ENCODE measurements around the gene CDSN.
A peak's percentile ranks its signal among the peaks of the same experiment; 100 is the strongest.

CDSN gene

DNA sequence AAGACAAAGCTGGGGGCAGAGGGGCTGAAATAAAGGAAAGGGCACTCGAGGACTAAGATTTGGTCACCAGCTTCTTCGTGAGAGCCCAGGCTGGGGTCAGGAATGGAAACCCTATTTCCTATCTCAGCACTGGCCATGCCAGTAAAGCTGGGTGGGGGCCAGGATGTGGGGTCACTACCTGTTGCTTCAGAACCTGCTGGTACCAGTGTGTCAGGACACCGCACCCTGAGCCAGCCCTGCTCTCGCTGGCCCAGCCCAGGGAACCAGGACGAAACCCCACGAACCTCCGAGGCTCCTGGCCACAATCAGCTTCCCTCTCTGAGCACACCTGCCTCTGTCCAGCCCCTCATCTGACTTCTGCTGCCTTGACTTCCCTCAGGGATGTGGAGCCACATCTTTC lies 2.1 kb downstream of the CDSN start:
- Histone ChIP-seq H3K4me1 (ENCODE audit: control insufficient read depth in 1 of 2, insufficient read depth in 2 of 2, low read length in 2 of 2) (peaks cover 18 to 27% of the 10 kb centered on the region in 2 donors), H3K9ac (ENCODE audit: low read depth in 1 of 2, low read length in 2 of 2) (no peak overlapping the region), H3K27ac (ENCODE audit: low read depth, low read length) (no peak overlapping the region), H3K27me3 (ENCODE audit: control insufficient read depth in 1 of 2, insufficient read depth in 2 of 2, low read length in 2 of 2) (no peaks in the 10 kb centered on the region), H3K36me3 (ENCODE audit: control insufficient read depth in 1 of 2, insufficient read depth in 2 of 2, low read length in 2 of 2) (no peaks in the 10 kb centered on the region), H3K4me3 (ENCODE audit: low read depth in 1 of 2, low read length in 2 of 2) (no peak overlapping the region), H3K9me3 (ENCODE audit: control insufficient read depth in 1 of 2, low read length in 2 of 2) (no peaks in the 10 kb centered on the region)

DNA sequence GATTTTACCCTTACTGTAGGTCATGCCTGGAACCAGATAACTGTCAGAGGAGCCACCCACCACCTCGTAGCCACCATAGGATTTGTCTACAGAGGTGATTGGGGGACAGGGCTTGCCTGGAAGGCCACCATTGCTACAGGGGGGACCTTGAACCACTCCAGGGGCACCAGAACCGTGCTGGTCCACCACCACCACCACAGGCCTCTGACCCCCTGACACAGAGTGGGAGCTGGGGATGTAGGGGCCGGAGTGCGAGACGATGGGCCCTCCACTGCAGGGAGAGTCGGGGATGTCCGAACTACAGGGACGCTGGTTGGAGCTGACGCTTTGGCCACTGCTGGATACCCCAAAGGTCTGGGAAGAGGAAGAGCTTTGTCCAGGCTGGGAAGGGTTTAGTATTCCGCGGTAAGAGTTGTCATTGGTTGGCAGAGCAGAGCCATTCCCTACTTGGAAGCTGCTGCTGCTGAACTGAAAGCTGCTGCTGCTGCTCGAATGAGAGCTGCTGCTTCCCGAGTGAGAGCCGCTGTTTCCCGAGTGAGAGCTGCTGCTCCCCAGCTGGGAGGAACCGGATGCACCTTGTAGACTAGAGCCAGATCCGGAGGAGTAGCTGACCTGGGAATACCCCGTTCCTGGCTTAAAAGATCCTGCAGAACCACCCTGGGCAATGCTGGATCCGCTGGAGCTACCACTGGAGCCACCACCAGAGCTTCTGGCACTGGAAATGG lies 3.4 kb downstream of the CDSN start:
- H3K36me3 ChIP-seq (ENCODE audit: control insufficient read depth in 1 of 2, insufficient read depth in 2 of 2, low read length in 2 of 2): no peaks in the 10 kb centered on the region
- H3K27ac ChIP-seq (ENCODE audit: low read depth, low read length): no peak overlapping the region
- no peak overlapping the region for H3K9ac ChIP-seq (ENCODE audit: low read depth in 1 of 2, low read length in 2 of 2)
- no peaks in the 10 kb centered on the region for H3K9me3 ChIP-seq (ENCODE audit: control insufficient read depth in 1 of 2, low read length in 2 of 2)
- peaks cover 18 to 20% of the 10 kb centered on the region in 2 donors for H3K4me1 ChIP-seq (ENCODE audit: control insufficient read depth in 1 of 2, insufficient read depth in 2 of 2, low read length in 2 of 2)
- no peaks in the 10 kb centered on the region for H3K27me3 ChIP-seq (ENCODE audit: control insufficient read depth in 1 of 2, insufficient read depth in 2 of 2, low read length in 2 of 2)
- no peak overlapping the region for H3K4me3 ChIP-seq (ENCODE audit: low read depth in 1 of 2, low read length in 2 of 2)

DNA sequence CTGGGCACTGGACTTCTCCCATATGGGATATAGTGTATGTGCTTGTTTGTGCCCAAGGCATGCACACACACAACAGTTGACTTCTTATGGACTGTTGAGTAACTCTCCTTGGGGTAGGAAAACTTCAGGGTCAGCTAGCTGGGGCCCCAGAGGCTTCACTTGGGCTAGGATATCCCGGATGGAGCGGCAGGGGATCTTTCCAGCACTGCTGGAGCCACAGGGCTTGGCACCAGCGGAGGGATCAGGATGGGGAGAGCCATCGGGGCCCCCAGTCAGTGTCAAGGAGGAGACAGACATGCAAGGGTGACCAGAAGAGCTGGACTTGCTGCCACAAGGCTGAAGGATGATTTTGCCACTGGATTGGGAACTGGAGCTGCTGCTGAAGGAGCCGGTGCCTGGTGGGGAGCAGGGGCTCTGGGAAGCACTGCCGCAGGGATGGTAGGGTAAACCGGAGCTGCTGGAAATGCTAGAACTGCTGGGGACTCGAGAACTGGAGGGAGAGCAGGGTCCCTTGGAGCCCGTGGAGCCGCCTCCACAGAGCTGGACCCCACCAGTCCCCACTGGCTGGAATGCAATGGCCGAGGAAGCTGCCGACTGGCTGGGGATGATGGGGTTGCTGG lies 4.2 kb downstream of the CDSN start:
- Histone ChIP-seq H3K27ac (ENCODE audit: low read depth, low read length) (no peak overlapping the region), H3K9me3 (ENCODE audit: control insufficient read depth in 1 of 2, low read length in 2 of 2) (no peaks in the 10 kb centered on the region), H3K27me3 (ENCODE audit: control insufficient read depth in 1 of 2, insufficient read depth in 2 of 2, low read length in 2 of 2) (no peaks in the 10 kb centered on the region), H3K9ac (ENCODE audit: low read depth in 1 of 2, low read length in 2 of 2) (no peak overlapping the region), H3K36me3 (ENCODE audit: control insufficient read depth in 1 of 2, insufficient read depth in 2 of 2, low read length in 2 of 2) (no peaks in the 10 kb centered on the region), H3K4me3 (ENCODE audit: low read depth in 1 of 2, low read length in 2 of 2) (peak overlapping the region in 1 of 2 donors; percentile 67), H3K4me1 (ENCODE audit: control insufficient read depth in 1 of 2, insufficient read depth in 2 of 2, low read length in 2 of 2) (peaks cover 18% of the 10 kb centered on the region in 2 donors)

DNA sequence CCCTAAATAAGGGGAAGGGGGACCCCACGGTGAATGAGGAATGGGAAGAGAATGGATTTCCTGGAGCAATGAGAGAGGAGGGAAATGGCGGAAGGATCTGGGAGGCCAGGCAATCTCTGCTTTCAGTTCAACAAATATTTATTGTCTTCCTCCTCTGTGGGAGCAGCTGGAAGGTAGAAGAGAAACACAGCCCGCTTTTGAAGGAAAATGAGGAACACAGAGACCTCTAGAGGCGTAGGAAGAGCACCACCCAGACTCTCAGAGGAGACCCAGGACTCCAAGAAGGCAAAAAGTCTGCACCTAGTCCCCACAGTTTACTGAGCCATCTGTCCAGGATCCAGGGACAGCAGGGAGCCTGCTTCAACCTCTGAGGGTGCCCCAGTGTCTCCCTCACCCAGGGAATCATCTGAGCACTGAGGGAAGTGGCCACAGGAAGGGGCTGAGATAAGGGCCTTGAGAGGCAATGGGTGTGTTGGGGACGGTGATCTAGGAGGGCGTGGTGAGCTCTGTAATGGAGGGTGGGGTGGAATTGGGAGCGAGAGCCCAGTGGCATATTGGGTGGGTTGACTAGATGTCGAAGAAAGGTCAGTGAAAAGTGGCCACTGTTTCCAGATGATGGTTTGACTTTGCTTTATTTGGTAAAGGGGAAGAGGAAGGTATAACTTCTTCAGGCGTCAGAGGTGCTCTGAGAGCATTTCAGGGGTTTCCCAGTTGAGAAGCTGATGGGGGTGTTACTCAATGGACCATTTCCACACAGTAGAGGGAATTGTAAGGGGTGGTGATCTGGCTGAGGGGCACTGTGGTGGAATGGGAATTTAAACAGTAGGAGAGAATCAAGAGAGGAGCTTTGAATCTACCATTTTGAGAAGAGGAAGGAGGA lies 5.0 kb downstream of the CDSN start:
- Histone ChIP-seq H3K9ac (ENCODE audit: low read depth in 1 of 2, low read length in 2 of 2) (peak overlapping the region; percentile 40 to 63), H3K36me3 (ENCODE audit: control insufficient read depth in 1 of 2, insufficient read depth in 2 of 2, low read length in 2 of 2) (no peaks in the 10 kb centered on the region), H3K27ac (ENCODE audit: low read depth, low read length) (peak overlapping the region; percentile 48), H3K4me3 (ENCODE audit: low read depth in 1 of 2, low read length in 2 of 2) (peak overlapping the region; percentile 51 to 67), H3K4me1 (ENCODE audit: control insufficient read depth in 1 of 2, insufficient read depth in 2 of 2, low read length in 2 of 2) (peaks cover 18 to 24% of the 10 kb centered on the region in 2 donors), H3K9me3 (ENCODE audit: control insufficient read depth in 1 of 2, low read length in 2 of 2) (no peaks in the 10 kb centered on the region), H3K27me3 (ENCODE audit: control insufficient read depth in 1 of 2, insufficient read depth in 2 of 2, low read length in 2 of 2) (peaks cover 0 to 6% of the 10 kb centered on the region in 2 donors)

DNA sequence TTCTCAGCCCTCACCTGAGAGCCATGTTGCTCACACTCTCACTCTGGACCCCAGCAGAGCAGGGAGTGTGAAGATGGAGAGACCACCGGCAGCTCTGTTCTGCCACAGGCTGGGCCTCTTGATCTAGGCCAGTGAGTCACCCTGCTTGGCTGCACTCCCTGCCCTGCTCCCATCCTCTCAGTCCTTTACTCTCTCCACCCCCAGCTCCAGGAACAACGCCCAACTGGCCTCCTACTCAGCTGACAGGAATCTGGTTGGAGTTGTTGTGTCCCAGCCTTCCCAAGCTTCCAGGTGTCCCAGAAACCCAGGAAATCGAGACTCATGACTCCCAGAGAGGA lies 5.7 kb downstream of the CDSN start, which contains the start of gene PSORS1C1:
TSS of gene PSORS1C1 (plus strand) at position 260 of the 338 bp plus-strand sequence. CDS start 14,833 bp downstream, outside the sequence.
- peaks cover 0 to 11% of the 10 kb centered on the region in 2 donors for H3K27me3 ChIP-seq (ENCODE audit: control insufficient read depth in 1 of 2, insufficient read depth in 2 of 2, low read length in 2 of 2)
- H3K4me3 ChIP-seq (ENCODE audit: low read depth in 1 of 2, low read length in 2 of 2): peak within 1 kb of the TSS; percentile 51 to 67
- H3K36me3 ChIP-seq (ENCODE audit: control insufficient read depth in 1 of 2, insufficient read depth in 2 of 2, low read length in 2 of 2): no peaks in the 10 kb centered on the region
- peak within 1 kb of the TSS; percentile 40 to 63 for H3K9ac ChIP-seq (ENCODE audit: low read depth in 1 of 2, low read length in 2 of 2)
- H3K9me3 ChIP-seq (ENCODE audit: control insufficient read depth in 1 of 2, low read length in 2 of 2): no peaks in the 10 kb centered on the region
- peaks cover 18 to 24% of the 10 kb centered on the region in 2 donors for H3K4me1 ChIP-seq (ENCODE audit: control insufficient read depth in 1 of 2, insufficient read depth in 2 of 2, low read length in 2 of 2)
- H3K27ac ChIP-seq (ENCODE audit: low read depth, low read length): peak within 1 kb of the TSS; percentile 48

DNA sequence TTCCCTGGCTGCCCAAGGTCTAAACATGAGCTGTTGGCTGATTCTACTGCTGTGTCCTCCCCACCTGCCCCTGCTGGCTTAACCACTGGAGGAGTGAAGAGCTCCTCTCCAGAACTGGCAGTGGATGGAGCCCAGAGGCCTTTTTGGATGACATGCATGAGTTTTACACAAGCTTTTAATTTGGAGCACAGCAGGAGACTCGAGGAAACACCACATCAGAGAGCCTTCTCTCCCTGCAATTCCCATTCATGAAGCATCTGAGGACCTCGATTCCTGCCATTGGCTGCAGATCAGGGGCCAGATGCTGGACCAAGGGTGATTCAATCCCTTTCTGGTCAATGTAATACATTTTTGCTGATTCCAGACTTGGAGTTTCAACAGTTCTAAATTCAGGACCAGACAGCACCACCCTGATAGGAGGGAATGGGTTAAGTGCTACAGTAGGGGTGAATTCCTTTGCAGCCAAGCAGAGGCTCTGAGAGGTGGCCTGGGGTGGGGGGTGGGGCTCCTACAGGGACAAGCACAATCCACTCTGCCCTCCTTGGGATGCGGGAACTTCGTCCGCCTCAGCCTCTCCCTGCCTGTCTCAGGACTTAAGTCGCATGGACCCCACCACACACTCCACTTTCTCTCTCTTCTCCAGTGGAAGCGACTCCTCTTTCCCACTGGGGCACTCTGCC lies 6.2 kb downstream of the CDSN start:
- Histone ChIP-seq H3K27ac (ENCODE audit: low read depth, low read length) (no peak overlapping the region), H3K27me3 (ENCODE audit: control insufficient read depth in 1 of 2, insufficient read depth in 2 of 2, low read length in 2 of 2) (peaks cover 0 to 11% of the 10 kb centered on the region in 2 donors), H3K9me3 (ENCODE audit: control insufficient read depth in 1 of 2, low read length in 2 of 2) (no peaks in the 10 kb centered on the region), H3K4me3 (ENCODE audit: low read depth in 1 of 2, low read length in 2 of 2) (no peak overlapping the region), H3K9ac (ENCODE audit: low read depth in 1 of 2, low read length in 2 of 2) (no peak overlapping the region), H3K4me1 (ENCODE audit: control insufficient read depth in 1 of 2, insufficient read depth in 2 of 2, low read length in 2 of 2) (peaks cover 18 to 24% of the 10 kb centered on the region in 2 donors), H3K36me3 (ENCODE audit: control insufficient read depth in 1 of 2, insufficient read depth in 2 of 2, low read length in 2 of 2) (no peaks in the 10 kb centered on the region)

DNA sequence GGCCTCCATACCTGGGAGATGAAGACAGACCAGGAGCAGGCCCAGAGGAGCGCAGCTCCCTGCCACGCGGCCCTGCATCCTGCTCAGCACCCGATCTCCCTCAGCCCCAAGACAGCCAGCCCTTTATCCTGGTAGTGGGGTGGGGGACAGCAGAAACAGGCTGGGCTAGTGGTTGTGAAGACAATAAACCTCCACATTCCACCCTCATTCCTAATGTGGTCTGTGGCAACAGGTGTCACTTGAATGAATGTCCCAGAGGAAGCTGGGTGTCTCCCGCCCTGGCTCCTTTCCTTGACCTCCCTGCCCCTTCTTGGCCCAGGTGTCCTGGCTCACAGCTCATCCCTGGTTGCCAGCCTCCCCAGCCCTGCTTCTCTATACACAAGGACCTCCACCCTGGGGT lies 7.8 kb downstream of the CDSN start, which contains the start of gene C6orf15:
TSS of gene C6orf15 (minus strand) at position 98 of the 400 bp plus-strand sequence. CDS start at position 78, 20 bp downstream.
- Histone ChIP-seq H3K4me1 (ENCODE audit: control insufficient read depth in 1 of 2, insufficient read depth in 2 of 2, low read length in 2 of 2) (peaks cover 18 to 24% of the 10 kb centered on the region in 2 donors), H3K27ac (ENCODE audit: low read depth, low read length) (no peak within 1 kb of the TSS), H3K27me3 (ENCODE audit: control insufficient read depth in 1 of 2, insufficient read depth in 2 of 2, low read length in 2 of 2) (peaks cover 0 to 11% of the 10 kb centered on the region in 2 donors), H3K9me3 (ENCODE audit: control insufficient read depth in 1 of 2, low read length in 2 of 2) (no peaks in the 10 kb centered on the region), H3K4me3 (ENCODE audit: low read depth in 1 of 2, low read length in 2 of 2) (no peak within 1 kb of the TSS), H3K36me3 (ENCODE audit: control insufficient read depth in 1 of 2, insufficient read depth in 2 of 2, low read length in 2 of 2) (no peaks in the 10 kb centered on the region), H3K9ac (ENCODE audit: low read depth in 1 of 2, low read length in 2 of 2) (no peak within 1 kb of the TSS)

DNA sequence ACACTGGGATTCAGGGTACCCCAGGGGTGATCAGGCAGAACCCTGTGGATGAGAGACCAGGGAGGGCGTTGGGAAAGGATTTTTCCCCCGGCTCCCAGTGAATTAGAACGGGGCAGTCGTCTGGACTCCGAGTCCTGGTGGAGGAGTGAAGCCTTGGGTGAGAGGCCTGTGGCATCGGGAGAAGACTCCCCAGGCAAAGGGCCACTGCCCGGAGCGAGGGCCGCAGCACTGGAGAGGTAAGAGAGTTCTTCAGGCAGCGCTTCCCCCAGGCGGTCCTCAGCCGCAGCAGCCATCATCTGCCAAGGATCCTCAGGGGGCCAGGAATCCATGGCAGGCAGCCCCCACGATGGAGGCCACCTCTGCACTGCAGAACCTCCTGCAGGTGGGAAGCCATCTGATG lies 8.5 kb downstream of the CDSN start:
- Histone ChIP-seq H3K4me1 (ENCODE audit: control insufficient read depth in 1 of 2, insufficient read depth in 2 of 2, low read length in 2 of 2) (peaks cover 18 to 24% of the 10 kb centered on the region in 2 donors), H3K9ac (ENCODE audit: low read depth in 1 of 2, low read length in 2 of 2) (no peak overlapping the region), H3K4me3 (ENCODE audit: low read depth in 1 of 2, low read length in 2 of 2) (no peak overlapping the region), H3K36me3 (ENCODE audit: control insufficient read depth in 1 of 2, insufficient read depth in 2 of 2, low read length in 2 of 2) (no peaks in the 10 kb centered on the region), H3K27ac (ENCODE audit: low read depth, low read length) (no peak overlapping the region), H3K27me3 (ENCODE audit: control insufficient read depth in 1 of 2, insufficient read depth in 2 of 2, low read length in 2 of 2) (peaks cover 0 to 11% of the 10 kb centered on the region in 2 donors), H3K9me3 (ENCODE audit: control insufficient read depth in 1 of 2, low read length in 2 of 2) (no peaks in the 10 kb centered on the region)

DNA sequence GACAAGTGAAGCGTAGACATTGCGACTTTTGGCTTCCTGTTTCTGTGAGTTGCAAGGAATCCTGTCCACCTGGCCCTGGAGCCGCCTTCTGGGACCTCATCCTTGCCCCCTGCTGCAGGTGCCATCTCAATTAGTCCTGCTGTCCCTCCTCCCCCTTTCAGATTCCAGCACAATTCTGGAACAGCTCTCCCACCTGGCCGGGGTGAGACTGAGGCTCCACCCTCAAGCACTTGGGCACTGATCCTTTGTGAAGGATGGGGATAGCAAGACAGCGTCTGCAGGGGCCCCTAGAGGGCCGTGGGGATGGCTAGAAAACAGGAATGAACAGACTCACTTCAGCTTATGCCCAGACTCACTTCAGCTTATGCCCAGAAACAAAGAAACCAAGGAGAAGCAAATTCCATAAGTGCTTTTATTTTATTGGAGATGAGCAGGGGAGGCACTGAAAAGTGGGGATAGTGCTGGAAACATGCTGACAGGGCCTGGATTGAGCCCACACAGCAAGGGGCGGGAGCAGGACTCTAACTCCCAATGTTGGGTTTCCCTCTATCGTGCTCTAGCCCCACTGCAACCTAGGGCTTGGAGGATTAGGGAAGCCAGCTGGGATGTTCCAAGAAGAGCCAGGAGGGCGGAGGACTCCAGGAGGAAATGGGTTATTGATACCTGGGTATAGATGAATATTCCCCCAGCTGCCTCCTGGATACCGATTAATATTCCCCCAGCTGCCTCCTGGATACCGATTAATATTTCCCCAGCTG lies 9.2 kb downstream of the CDSN start:
- Histone ChIP-seq H3K4me1 (ENCODE audit: control insufficient read depth in 1 of 2, insufficient read depth in 2 of 2, low read length in 2 of 2) (peaks cover 14 to 24% of the 10 kb centered on the region in 2 donors), H3K9ac (ENCODE audit: low read depth in 1 of 2, low read length in 2 of 2) (no peak overlapping the region), H3K27ac (ENCODE audit: low read depth, low read length) (no peak overlapping the region), H3K27me3 (ENCODE audit: control insufficient read depth in 1 of 2, insufficient read depth in 2 of 2, low read length in 2 of 2) (peaks cover 0 to 11% of the 10 kb centered on the region in 2 donors), H3K36me3 (ENCODE audit: control insufficient read depth in 1 of 2, insufficient read depth in 2 of 2, low read length in 2 of 2) (no peaks in the 10 kb centered on the region), H3K4me3 (ENCODE audit: low read depth in 1 of 2, low read length in 2 of 2) (no peak overlapping the region), H3K9me3 (ENCODE audit: control insufficient read depth in 1 of 2, low read length in 2 of 2) (no peaks in the 10 kb centered on the region)

Measured in duodenal mucosa (tissue), 2 donors.